Breast epithelium (tissue), 3 donors: ENCODE measurements around the gene SP140.

Experiments used
- POLR2A ChIP-seq: fragments of 450-650 bp; IDR thresholded peaks from one replicate; pipeline ENCODE4 v1.6.1; 2016; ENCODE audit warnings: antibody characterized with exemption, mild to moderate bottlenecking, moderate library complexity
- POLR2AphosphoS5 ChIP-seq, 3 donors: sonication (generic); formaldehyde crosslinking; IDR thresholded peaks; one replicate each; pipeline ENCODE4 v1.6.1; 2017; ENCODE audit warnings: antibody characterized with exemption in 3 of 3
- TF ChIP-seq, protein P1 (sequence below), 3 donors: fragments of 450-650 bp; IDR thresholded peaks; one replicate each; pipeline ENCODE4 v1.5.1; 2016 to 2017; ENCODE audit warnings: antibody characterized with exemption in 3 of 3, mild to moderate bottlenecking in 3 of 3, moderate library complexity in 3 of 3

DNA sequence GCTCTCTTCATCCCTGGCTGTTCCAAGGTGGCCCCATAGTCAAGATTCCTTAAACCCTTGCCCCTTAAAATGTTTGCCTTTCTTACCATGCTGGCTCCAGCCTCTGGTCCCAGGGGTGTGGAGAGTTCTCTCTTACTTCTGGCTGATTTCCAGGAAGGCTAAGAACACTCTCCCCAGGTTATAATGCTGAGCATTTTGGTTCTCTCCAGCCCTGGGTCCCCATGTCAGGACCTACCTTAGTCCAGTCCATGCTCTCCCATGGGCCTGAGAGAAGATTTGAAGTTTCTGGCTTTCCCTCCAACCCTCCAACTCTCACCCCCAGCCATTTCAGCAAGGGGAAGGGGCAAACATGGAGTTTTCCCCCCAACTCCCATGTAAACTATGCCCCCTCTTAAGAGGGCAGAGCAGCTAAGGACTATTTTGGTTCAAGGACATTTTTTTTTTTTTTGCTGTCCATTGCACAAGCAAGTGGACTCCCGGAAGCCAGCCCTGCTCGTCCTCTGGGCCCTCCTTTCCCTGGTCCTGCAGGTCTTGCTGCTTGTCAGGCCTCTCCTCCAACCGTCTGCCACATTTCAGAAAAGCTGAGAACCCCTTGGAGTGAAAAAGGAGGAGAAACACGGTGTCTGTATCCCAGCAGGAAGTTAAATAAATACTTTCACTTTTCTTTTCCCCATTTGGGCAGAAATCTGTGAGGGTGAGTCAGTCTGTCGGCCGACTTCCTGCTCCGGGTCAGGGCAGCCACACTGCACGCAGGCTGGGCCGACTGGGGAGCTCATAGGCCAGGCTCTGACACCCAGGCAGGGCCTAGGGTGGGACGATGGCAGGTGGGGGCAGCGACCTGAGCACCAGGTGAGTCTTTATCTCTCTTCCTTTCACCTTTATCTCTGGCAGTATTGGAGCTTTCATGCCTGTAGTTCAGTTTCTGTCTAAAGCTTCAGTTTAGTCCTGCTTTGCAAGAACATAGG lies 101.2 kb downstream of the SP140 start, which contains the start of gene SP140L:
- TF ChIP-seq, protein P1, sequence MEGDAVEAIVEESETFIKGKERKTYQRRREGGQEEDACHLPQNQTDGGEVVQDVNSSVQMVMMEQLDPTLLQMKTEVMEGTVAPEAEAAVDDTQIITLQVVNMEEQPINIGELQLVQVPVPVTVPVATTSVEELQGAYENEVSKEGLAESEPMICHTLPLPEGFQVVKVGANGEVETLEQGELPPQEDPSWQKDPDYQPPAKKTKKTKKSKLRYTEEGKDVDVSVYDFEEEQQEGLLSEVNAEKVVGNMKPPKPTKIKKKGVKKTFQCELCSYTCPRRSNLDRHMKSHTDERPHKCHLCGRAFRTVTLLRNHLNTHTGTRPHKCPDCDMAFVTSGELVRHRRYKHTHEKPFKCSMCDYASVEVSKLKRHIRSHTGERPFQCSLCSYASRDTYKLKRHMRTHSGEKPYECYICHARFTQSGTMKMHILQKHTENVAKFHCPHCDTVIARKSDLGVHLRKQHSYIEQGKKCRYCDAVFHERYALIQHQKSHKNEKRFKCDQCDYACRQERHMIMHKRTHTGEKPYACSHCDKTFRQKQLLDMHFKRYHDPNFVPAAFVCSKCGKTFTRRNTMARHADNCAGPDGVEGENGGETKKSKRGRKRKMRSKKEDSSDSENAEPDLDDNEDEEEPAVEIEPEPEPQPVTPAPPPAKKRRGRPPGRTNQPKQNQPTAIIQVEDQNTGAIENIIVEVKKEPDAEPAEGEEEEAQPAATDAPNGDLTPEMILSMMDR (IDR thresholded peaks at IDR 0.05) = no peak
- TF ChIP-seq POLR2AphosphoS5 (IDR thresholded peaks at IDR 0.05) = peak in 2 of 3 donors; percentile 30 to 47
- TF ChIP-seq POLR2A = no peak
